Muscle layer of colon (tissue), 2 donors: ENCODE results near the gene NACC2.
A peak's percentile ranks its signal among the peaks of the same experiment; 100 is the strongest.

Source experiments
- H3K27ac ChIP-seq: one replicate; pipeline ENCODE4 v1.7.0; 2013; ENCODE audit warnings: low read depth, mild to moderate bottlenecking, low read length, moderate library complexity
- H3K27me3 ChIP-seq, 2 donors: one replicate each; pipeline ENCODE4 v1.7.0; 2013; ENCODE audit warnings: low read length in 2 of 2, mild to moderate bottlenecking in 2 of 2; ENCODE audit not compliant: insufficient read depth in 2 of 2, control insufficient read depth in 1 of 2
- H3K36me3 ChIP-seq: one replicate; pipeline ENCODE4 v1.7.0; 2013; ENCODE audit warnings: mild to moderate bottlenecking, low read length; ENCODE audit not compliant: insufficient read depth
- H3K4me1 ChIP-seq: one replicate; pipeline ENCODE4 v1.7.0; 2013; ENCODE audit warnings: mild to moderate bottlenecking, low read length; ENCODE audit not compliant: insufficient read depth
- H3K4me3 ChIP-seq, 2 donors: one replicate each; pipeline ENCODE4 v1.7.0; 2013; ENCODE audit warnings: low read length in 2 of 2, low read depth in 1 of 2, mild to moderate bottlenecking in 1 of 2, moderate library complexity in 1 of 2
- H3K9ac ChIP-seq: one replicate; pipeline ENCODE4 v1.7.0; 2013; ENCODE audit warnings: low read length
- H3K9me3 ChIP-seq: one replicate; pipeline ENCODE4 v1.7.0; 2013; ENCODE audit warnings: mild to moderate bottlenecking, low read length
- donor health status: abdominal sarcoma.
- donor health status: Adenocarcinoma of cecum.

The NACC2 gene, protein sequence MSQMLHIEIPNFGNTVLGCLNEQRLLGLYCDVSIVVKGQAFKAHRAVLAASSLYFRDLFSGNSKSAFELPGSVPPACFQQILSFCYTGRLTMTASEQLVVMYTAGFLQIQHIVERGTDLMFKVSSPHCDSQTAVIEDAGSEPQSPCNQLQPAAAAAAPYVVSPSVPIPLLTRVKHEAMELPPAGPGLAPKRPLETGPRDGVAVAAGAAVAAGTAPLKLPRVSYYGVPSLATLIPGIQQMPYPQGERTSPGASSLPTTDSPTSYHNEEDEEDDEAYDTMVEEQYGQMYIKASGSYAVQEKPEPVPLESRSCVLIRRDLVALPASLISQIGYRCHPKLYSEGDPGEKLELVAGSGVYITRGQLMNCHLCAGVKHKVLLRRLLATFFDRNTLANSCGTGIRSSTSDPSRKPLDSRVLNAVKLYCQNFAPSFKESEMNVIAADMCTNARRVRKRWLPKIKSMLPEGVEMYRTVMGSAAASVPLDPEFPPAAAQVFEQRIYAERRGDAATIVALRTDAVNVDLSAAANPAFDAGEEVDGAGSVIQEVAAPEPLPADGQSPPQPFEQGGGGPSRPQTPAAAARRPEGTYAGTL

DNA sequence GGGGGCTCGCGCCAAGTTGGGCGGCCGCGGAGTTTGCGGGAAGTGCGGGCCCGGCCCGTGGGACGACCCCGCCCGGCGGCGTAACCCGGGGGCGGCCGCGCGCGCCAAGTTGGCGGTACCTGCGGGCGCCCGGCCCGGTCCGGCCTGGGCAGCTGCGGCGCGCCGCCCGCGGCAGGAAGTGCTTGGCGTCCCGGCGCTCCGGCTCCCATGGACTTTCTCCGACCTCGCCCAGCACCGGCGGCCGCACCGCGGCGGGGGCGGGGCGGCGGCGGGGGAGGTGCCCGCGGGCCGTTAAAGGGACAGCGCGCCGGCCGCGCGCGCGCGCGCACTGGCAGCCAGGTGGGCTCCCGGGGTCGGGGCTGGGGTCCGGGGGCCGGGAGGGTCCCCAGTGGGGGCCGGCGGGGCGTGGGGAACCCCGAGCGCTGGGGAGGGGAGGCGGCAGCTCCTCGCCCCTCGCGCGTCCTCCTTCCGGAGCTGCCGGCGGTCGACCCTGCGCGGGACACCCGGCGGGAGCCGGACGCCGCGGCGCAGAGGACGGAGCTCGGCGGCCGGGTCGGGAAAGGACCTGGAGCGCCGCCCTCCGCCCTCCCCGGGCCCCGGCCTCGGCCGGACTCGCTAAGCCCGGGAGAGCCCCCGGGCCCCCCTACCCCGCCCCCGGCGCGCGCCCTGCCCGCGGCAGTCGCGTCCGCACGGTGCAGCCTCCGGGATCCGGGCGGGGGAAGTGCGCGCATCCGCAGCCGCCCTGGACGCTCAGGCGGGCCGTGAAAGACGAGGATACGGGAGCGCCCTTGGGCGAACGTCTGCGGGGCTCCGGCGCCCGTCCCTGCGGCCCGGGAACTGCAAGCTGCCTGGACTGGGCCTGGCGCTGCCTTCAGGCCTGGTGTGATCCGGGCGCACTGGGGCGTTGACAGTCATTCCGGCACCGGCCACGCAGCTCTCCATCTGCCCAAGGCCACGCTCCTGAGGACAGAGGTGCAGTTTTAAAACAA is at the start of gene NACC2:
Gene NACC2, minus strand, starts transcription at position 220 of the 989 bp plus-strand sequence. CDS start 44,768 bp downstream, outside the sequence.
- peak within 1 kb of the TSS; percentile 99 for H3K27ac ChIP-seq
- no peaks in the 10 kb centered on the region for H3K9me3 ChIP-seq
- no peaks in the 10 kb centered on the region for H3K27me3 ChIP-seq
- H3K4me1 ChIP-seq, result peaks cover 50% of the 10 kb centered on the region
- peak within 1 kb of the TSS; percentile 67 to 95 for H3K4me3 ChIP-seq
- H3K36me3 ChIP-seq, result no peaks in the 10 kb centered on the region
- H3K9ac ChIP-seq, result peak within 1 kb of the TSS; percentile 85

DNA sequence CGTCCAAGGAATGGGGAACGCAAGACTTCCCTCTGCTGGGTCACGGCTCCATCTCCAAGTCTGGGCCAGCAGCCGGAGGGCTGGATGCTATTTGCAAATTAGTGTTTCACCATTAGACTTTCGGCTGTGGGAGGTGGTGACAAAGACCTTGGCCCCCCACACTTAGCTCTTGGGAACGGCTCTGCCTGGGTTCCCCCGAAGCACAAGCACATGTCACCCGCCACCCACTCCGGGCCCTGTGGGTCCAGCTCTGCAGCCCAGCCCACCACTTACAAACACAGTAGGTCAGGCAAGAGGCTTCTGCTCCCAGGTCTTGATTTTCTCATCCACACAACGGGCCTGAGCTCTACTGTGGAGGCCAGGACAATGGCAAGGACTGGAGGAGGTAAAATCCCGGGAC is 49.4 kb upstream of the NACC2 start:
- Histone ChIP-seq H3K9me3 (no peaks in the 10 kb centered on the region), H3K27me3 (peaks cover 11 to 51% of the 10 kb centered on the region in 2 donors), H3K4me1 (no peaks in the 10 kb centered on the region)

DNA sequence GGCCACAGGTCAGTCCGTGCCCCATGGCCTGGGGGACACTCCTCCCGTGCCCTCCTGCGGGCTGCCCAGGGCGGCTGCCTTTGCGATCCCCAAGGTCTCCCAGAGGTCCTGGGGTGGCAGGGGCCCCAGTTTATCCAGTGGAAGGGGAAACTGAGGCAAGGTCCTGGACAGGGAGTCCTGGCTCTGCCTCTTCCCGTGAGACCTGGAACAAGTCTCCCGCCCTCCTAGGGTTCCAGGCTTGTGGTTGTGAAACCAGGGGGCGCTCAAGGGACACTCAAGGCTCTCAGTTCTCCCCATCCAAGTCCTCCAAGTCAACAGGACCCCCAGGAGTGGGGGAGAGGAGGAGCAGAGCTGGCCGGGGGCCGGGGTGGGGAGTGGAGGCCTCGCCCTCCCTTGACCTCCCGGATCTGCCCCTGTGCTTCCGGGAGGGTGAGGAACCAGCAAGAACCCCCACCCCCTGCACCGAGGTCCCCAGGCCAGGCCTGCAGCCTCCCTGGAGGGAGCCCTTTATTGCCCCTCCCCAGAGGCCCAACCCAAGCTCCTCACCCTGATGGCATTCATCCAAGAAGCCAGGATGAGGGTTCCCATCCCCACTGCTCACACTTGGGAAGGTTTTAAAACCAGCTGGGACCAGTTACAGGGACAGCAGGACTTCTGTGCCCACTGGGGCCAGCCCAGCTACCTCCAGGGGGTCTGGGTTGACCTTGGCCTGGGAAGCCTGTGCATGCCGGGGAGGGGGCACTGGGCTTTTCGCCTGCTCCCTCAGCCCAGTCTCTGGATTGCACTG is 48.3 kb upstream of the NACC2 start:
- H3K27ac ChIP-seq, result no peak overlapping the region
- no peaks in the 10 kb centered on the region for H3K36me3 ChIP-seq
- no peaks in the 10 kb centered on the region for H3K9me3 ChIP-seq
- H3K27me3 ChIP-seq, result peaks cover 11 to 48% of the 10 kb centered on the region in 2 donors
- no peak overlapping the region for H3K9ac ChIP-seq
- H3K4me3 ChIP-seq, result no peak overlapping the region
- no peaks in the 10 kb centered on the region for H3K4me1 ChIP-seq

More for the DNA sequence above, 49.4 kb upstream of the NACC2 start:
- Histone ChIP-seq H3K27ac (no peak overlapping the region), H3K9ac (no peak overlapping the region), H3K4me3 (no peak overlapping the region), H3K36me3 (no peaks in the 10 kb centered on the region)

DNA sequence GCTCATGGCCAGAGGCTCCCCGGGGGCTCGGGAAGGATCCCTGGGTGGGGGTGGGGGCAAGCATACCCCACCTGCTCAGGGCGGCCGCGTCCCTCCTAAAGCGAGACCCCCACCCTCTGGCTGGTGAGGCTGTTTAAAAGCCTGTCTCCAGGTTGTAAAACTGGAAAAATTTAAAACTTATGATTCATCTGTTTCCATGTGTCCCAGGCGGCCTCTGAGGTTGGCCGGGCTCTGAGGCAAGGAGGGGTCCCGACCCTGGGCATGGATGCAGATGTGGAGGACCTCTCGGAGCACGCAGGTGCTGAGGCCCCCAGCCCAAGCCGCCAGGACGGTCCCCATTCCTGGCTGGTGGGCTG is 47.7 kb upstream of the NACC2 start:
- no peak overlapping the region for H3K9ac ChIP-seq
- no peaks in the 10 kb centered on the region for H3K36me3 ChIP-seq
- peaks cover 11 to 45% of the 10 kb centered on the region in 2 donors for H3K27me3 ChIP-seq
- H3K4me3 ChIP-seq, result no peak overlapping the region
- H3K4me1 ChIP-seq, result no peaks in the 10 kb centered on the region
- H3K27ac ChIP-seq, result no peak overlapping the region
- H3K9me3 ChIP-seq, result no peaks in the 10 kb centered on the region

DNA sequence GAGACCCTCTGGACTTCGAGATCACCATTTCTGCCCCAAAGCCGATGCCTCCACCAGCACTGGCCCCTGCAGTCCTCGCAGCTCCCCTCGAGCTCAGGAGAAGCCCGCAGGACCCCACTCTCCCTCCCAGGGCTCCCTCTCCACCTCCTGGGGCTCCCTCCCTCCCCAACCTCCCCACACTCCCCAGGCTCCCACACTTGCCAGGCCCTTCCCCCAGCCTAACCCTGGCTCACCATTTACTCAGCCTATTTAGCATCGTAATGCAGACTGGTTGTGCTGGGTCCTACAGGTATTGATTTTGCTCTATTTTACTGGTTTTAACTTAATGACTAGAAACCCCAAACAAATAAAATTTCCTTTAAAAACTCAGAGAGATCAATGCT is 47.3 kb upstream of the NACC2 start:
- H3K36me3 ChIP-seq, result no peaks in the 10 kb centered on the region
- H3K27me3 ChIP-seq, result peaks cover 11 to 45% of the 10 kb centered on the region in 2 donors
- no peak overlapping the region for H3K27ac ChIP-seq
- H3K4me3 ChIP-seq, result no peak overlapping the region
- H3K4me1 ChIP-seq, result no peaks in the 10 kb centered on the region
- H3K9ac ChIP-seq, result no peak overlapping the region
- no peaks in the 10 kb centered on the region for H3K9me3 ChIP-seq

DNA sequence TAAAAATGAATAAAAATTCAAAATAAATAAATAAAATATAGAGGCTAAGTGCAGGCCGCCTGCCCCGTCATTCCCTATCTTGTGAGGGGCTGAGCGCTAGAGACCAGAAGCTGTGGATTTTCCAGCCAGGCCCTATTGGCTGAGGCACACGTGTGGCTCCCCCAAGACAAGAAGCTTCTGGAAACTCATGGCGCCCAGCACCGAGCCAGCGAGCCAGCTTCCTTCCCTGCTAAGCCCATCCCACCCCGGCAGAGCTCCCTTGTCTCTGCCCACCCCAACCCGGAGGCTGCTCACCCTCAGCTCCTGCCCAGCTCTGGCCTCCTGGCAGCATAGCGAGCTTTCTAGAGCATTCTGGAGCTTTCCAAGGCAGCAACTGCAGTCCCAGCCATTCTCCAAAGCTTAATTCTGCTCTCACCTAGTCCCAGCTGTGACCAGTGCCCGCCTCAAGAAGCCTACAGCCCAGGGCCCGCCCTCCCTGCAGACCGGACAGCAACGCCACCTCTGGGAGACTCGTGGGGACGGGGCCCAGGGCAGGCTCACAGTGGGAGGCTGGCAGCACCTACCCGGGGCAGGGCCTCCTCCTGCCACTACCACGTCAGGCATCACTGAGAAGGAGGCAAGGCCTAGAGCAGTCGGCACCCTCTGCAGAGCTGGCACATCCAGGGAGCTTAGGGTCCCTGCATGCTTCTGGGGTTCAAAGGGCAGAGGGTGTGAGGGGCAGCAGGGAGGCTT is 46.8 kb upstream of the NACC2 start:
- no peaks in the 10 kb centered on the region for H3K36me3 ChIP-seq
- H3K4me3 ChIP-seq, result no peak overlapping the region
- H3K27me3 ChIP-seq, result peaks cover 11 to 46% of the 10 kb centered on the region in 2 donors
- no peak overlapping the region for H3K27ac ChIP-seq
- H3K4me1 ChIP-seq, result no peaks in the 10 kb centered on the region
- no peaks in the 10 kb centered on the region for H3K9me3 ChIP-seq
- no peak overlapping the region for H3K9ac ChIP-seq

DNA sequence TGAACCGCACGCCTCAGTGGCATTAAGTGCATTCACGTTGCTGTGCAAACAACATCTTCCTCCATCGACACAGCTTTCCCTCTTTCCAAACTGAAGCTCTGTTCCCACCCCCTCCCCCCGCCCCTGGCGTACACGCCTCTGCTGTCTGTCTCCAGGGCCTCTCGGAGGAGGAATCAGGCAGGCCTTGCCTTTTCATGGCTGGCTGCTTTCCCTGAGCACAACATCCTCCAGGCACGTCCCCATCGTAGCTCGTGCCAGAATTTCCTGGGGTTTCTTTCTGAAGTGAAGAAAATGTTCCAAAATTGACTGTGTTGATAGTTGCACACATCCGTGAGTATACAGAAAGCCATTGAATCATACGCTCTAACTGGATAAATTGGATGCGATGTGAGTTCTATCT is 45.9 kb upstream of the NACC2 start:
- H3K4me3 ChIP-seq, result no peak overlapping the region
- H3K4me1 ChIP-seq, result no peaks in the 10 kb centered on the region
- H3K27me3 ChIP-seq, result peaks cover 11 to 55% of the 10 kb centered on the region in 2 donors
- H3K9me3 ChIP-seq, result no peaks in the 10 kb centered on the region
- H3K27ac ChIP-seq, result no peak overlapping the region
- H3K9ac ChIP-seq, result no peak overlapping the region
- H3K36me3 ChIP-seq, result no peaks in the 10 kb centered on the region

DNA sequence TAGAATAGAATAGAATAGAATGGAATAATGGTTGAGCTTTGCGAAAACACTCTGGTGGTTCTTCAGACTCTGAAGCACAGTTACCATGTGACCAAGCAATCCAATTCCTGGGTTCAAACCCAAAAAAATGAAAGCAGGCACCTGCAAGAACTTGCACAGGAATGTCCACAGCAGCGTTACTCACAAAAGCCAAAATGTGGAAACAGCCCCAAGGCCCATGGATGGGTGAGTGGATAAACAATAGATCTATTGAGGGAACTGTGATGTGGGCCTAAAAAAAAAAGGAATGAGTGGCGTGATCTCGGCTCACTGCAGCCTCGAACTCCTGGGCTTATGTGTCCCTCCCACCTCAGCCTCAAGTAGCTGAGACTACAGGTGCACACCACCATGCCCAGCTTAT is 45.0 kb upstream of the NACC2 start:
- no peaks in the 10 kb centered on the region for H3K4me1 ChIP-seq
- H3K9ac ChIP-seq, result no peak overlapping the region
- no peaks in the 10 kb centered on the region for H3K9me3 ChIP-seq
- no peaks in the 10 kb centered on the region for H3K36me3 ChIP-seq
- H3K4me3 ChIP-seq, result no peak overlapping the region
- H3K27ac ChIP-seq, result no peak overlapping the region
- H3K27me3 ChIP-seq, result peaks cover 11 to 56% of the 10 kb centered on the region in 2 donors

DNA sequence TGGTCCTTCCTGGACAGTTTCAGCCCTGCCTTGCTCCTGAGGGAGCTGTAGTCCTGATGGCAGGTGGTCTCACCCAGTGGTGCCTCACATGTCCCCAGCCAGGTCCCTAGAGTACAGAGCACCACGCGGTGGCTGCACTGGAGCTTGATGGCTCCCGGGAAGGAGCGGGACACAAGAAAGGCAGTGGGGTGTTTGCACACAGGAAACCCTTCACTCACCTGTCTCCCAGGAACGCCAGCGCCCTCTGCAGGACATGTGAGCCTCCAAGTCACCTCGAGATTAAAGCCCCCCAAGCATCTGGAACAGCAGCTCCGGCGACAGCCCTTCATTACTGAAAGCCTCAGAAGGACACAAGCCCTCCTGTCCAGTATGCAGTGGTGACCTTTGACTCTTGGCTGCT is 43.5 kb upstream of the NACC2 start:
- Histone ChIP-seq H3K4me1 (no peaks in the 10 kb centered on the region), H3K27me3 (peaks cover 10 to 57% of the 10 kb centered on the region in 2 donors)

More for the DNA sequence above, 43.5 kb upstream of the NACC2 start:
- H3K27ac ChIP-seq, result no peak overlapping the region
- no peak overlapping the region for H3K9ac ChIP-seq
- no peaks in the 10 kb centered on the region for H3K36me3 ChIP-seq
- no peak overlapping the region for H3K4me3 ChIP-seq
- H3K9me3 ChIP-seq, result no peaks in the 10 kb centered on the region
